Endothelial cell of umbilical vein (primary cell): ENCODE data around the gene ADAMTS17. TPM values are rescaled to one million over a fixed set of nuclear protein-coding genes. Genes with fewer than 3 reads are reported as not detected.

Experiments
- BruUV-seq: library from RNA; stranded (reverse); fragments of 400-500 nt; replicated peaks from 2 replicates; lab custom pipeline; 2021; lab: Mats Ljungman, UMichigan
- CTCF ChIA-PET: fragments of 300-600, 350-600 bp; sonication (Branson Sonifier 250); formaldehyde crosslinking; loops from one replicate; lab custom pipeline; 2021; ENCODE audit warnings: antibody characterized with exemption, inconsistent platforms; lab: Charles Lee
- POLR2A ChIA-PET: fragments of 300-600, 350-600 bp; sonication (Branson Sonifier 250); formaldehyde crosslinking; loops from one replicate; lab custom pipeline; 2021; ENCODE audit warnings: antibody characterized with exemption, inconsistent platforms; lab: Charles Lee
- DNase-seq: peaks from one replicate; pipeline ENCODE4 v3.0.0-alpha.2; 2011; ENCODE audit warnings: low read depth, low spot score
- FAIRE-seq: peaks from 2 replicates; lab custom pipeline; 2011; peaks lifted over from hg19 to GRCh38; lab: Jason Lieb, UNC
- H2AFZ ChIP-seq: 2 replicates; pipeline ENCODE4 v1.6.0; 2012; ENCODE audit warnings: low read depth, low read length, control low read depth, inconsistent platforms
- H3K27ac ChIP-seq: 2 replicates; pipeline ENCODE4 v1.5.1; 2011; ENCODE audit warnings: low read depth, mild to moderate bottlenecking, control low read depth, low read length, moderate library complexity; ENCODE audit not compliant: insufficient read depth
- H3K27me3 ChIP-seq, 2 experiments: 2 replicates each; pipeline versions ENCODE4 v1.6.0 to v1.6.1; 2011; ENCODE audit warnings: low read length in 2 of 2, mixed read lengths in 1 of 2; ENCODE audit not compliant: control insufficient read depth in 2 of 2, insufficient read depth in 2 of 2
- H3K36me3 ChIP-seq, 2 experiments: 2 replicates in 1 of 2; 3 replicates in 1 of 2; pipeline ENCODE4 v1.5.1; 2011; ENCODE audit warnings: low read length in 2 of 2, mild to moderate bottlenecking in 1 of 2, moderate library complexity in 1 of 2; ENCODE audit not compliant: control insufficient read depth in 2 of 2, insufficient read depth in 2 of 2; ENCODE audit errors: extremely low read depth in 1 of 2
- H3K4me1 ChIP-seq: 3 replicates; pipeline ENCODE4 v1.5.1; 2011; ENCODE audit warnings: mild to moderate bottlenecking, low read length; ENCODE audit not compliant: control insufficient read depth, insufficient read depth; ENCODE audit errors: extremely low read depth
- H3K4me2 ChIP-seq: 2 replicates; pipeline ENCODE4 v1.6.1; 2011; ENCODE audit warnings: low read length, control low read depth, mixed read lengths; ENCODE audit not compliant: insufficient read depth
- H3K4me3 ChIP-seq, 3 experiments: fragments of 200-600 bp in 1 of 3; sonication (generic), shearing (Covaris generic) in 1 of 3; replicated peaks in 1 of 3; 2 replicates each; pipeline ENCODE4 v1.5.1; 2011 to 2016; ENCODE audit warnings: control low read depth in 3 of 3, low read length in 3 of 3, mild to moderate bottlenecking in 2 of 3, inconsistent platforms in 1 of 3, low read depth in 1 of 3, moderate library complexity in 1 of 3; ENCODE audit not compliant: insufficient read depth in 1 of 3
- H3K79me2 ChIP-seq: 2 replicates; pipeline ENCODE4 v1.6.0; 2012; ENCODE audit warnings: low read length, inconsistent platforms; ENCODE audit not compliant: control insufficient read depth, insufficient read depth
- H3K9ac ChIP-seq: replicated peaks from 2 replicates; pipeline ENCODE3; 2011; ENCODE audit warnings: low read length, control low read depth; ENCODE audit not compliant: insufficient read depth; ENCODE audit errors: extremely low read depth
- H3K9me1 ChIP-seq: replicated peaks from 3 replicates; pipeline ENCODE4 v1.6.0; 2011; ENCODE audit warnings: mild to moderate bottlenecking, low read length; ENCODE audit not compliant: control insufficient read depth, insufficient read depth; ENCODE audit errors: extremely low read depth
- H3K9me3 ChIP-seq: replicated peaks from 2 replicates; pipeline ENCODE4 v1.5.1; 2012; ENCODE audit warnings: low read length, inconsistent platforms; ENCODE audit not compliant: control insufficient read depth, insufficient read depth
- H4K20me1 ChIP-seq: replicated peaks from 2 replicates; pipeline ENCODE3; 2011; ENCODE audit warnings: mild to moderate bottlenecking, low read length; ENCODE audit not compliant: control insufficient read depth, insufficient read depth; ENCODE audit errors: extremely low read depth
- CTCF ChIP-seq, 2 donors: IDR thresholded peaks; 1 replicate in 1 of 2; 2 replicates in 1 of 2; pipeline ENCODE4 v1.5.1; 2011; ENCODE audit warnings: low read length in 2 of 2, mild to moderate bottlenecking in 2 of 2, moderate library complexity in 2 of 2, control low read depth in 1 of 2, inconsistent platforms in 1 of 2, low read depth in 1 of 2; ENCODE audit not compliant: insufficient read depth in 1 of 2; ENCODE audit errors: extremely low read depth in 1 of 2
- EZH2 ChIP-seq: IDR thresholded peaks from 2 replicates; pipeline ENCODE4 v1.6.1; 2012; ENCODE audit warnings: borderline replicate concordance, low read depth, mild to moderate bottlenecking, moderate library complexity, low read length, inconsistent platforms; ENCODE audit not compliant: severe bottlenecking
- FOS ChIP-seq: IDR thresholded peaks from 2 replicates; pipeline ENCODE4 v1.6.1; 2011; ENCODE audit warnings: mild to moderate bottlenecking, low read length, moderate library complexity, borderline replicate concordance; ENCODE audit not compliant: insufficient read depth
- JUN ChIP-seq: IDR thresholded peaks from 2 replicates; pipeline ENCODE4 v1.6.1; 2011; ENCODE audit warnings: borderline replicate concordance, low read depth; ENCODE audit not compliant: insufficient read length, insufficient read depth
- POLR2A ChIP-seq: IDR thresholded peaks from 2 replicates; pipeline ENCODE4 v1.6.1; 2012; ENCODE audit warnings: low read depth, mild to moderate bottlenecking, control low read depth, low read length
- POLR2AphosphoS5 ChIP-seq: IDR thresholded peaks from 2 replicates; pipeline ENCODE4 v1.6.1; 2012; ENCODE audit warnings: low read depth, mild to moderate bottlenecking, control low read depth, low read length, moderate library complexity; ENCODE audit not compliant: insufficient read depth
- dilution Hi-C: fragments of 300-500 bp; cut with MboI; formaldehyde crosslinking; loops from one replicate; pipeline ENCODE4 v1.15.0; 2019; ENCODE audit warnings: low sequenced_read_pairs; ENCODE audit not compliant: extremely low pct_ligation_motif_present
- intact Hi-C: fragments of 100-400 bp; cut with micrococcal nuclease; formaldehyde crosslinking; loops from one replicate; pipeline ENCODE4 v1.10.0; 2022
- polyA plus RNA-seq, 4 experiments: library from polyadenylated mRNA; depleted of rRNA in 3 of 4; stranded (reverse) in 3 of 4; unstranded in 1 of 4; fragments of >200 nt; gene quantifications; 2 replicates each; pipeline versions ENCODE4 v1.2.1 to v1.2.3, GENCODE V29; 2011 to 2012; ENCODE audit warnings: missing spikeins in 1 of 4
- total RNA-seq: library from RNA; stranded (reverse); gene quantifications from 2 replicates; pipeline ENCODE4 v1.2.3, GENCODE V29; 2021

ADAMTS17 gene
- total and polyA plus RNA-seq, 2 donors (not counting 3 experiments of a cell fraction or from before 2014, with no cell fraction given) = 0.12 TPM; not detected in 1

GRCh38 chr15:100020189-100020588, 321.6 kb downstream of the ADAMTS17 start:
- FAIRE-seq = no peak
- Histone ChIP-seq H3K4me3 (no peak overlapping the region), H3K4me2 (no peak overlapping the region), H3K79me2 (no peaks in the 10 kb centered on the region), H2AFZ (no peak overlapping the region), H3K27ac (no peak overlapping the region), H3K27me3 (no peaks in the 10 kb centered on the region), H3K9me3 (no peaks in the 10 kb centered on the region), H3K4me1 (no peaks in the 10 kb centered on the region), H3K9ac (no peak overlapping the region), H3K9me1 (no peaks in the 10 kb centered on the region), H3K36me3 (no peaks in the 10 kb centered on the region), H4K20me1 (no peaks in the 10 kb centered on the region)
- CTCF ChIA-PET = no interaction called here
- intact Hi-C loops (no loop called here), dilution Hi-C loops (no loop called here)
- BruUV-seq = no TSS peak
- POLR2A ChIA-PET = no interaction called here
- DNase-seq = no peak
- no peak for TF ChIP-seq JUN
- TF ChIP-seq EZH2 = no peak

GRCh38 chr15:100019601-100020000, 322.2 kb downstream of the ADAMTS17 start:
- DNase-seq (no peak), FAIRE-seq (no peak)
- Histone ChIP-seq H3K36me3 (no peaks in the 10 kb centered on the region), H3K4me1 (no peaks in the 10 kb centered on the region), H3K27me3 (no peaks in the 10 kb centered on the region), H4K20me1 (no peaks in the 10 kb centered on the region), H2AFZ (no peak overlapping the region), H3K79me2 (no peaks in the 10 kb centered on the region), H3K9me1 (no peaks in the 10 kb centered on the region), H3K27ac (no peak overlapping the region), H3K9me3 (no peaks in the 10 kb centered on the region), H3K9ac (no peak overlapping the region), H3K4me3 (no peak overlapping the region), H3K4me2 (no peak overlapping the region)
- dilution Hi-C loops (no loop called here), intact Hi-C loops (no loop called here)
- POLR2A ChIA-PET = no interaction called here
- TF ChIP-seq POLR2A = no peak
- TF ChIP-seq CTCF (IDR thresholded peaks at IDR 0.05; ENCODE audit: extremely low read depth in 1 of 2, insufficient read depth in 1 of 2, low read depth in 1 of 2, low read length in 2 of 2) = no peak
- TF ChIP-seq FOS = no peak
- TF ChIP-seq POLR2AphosphoS5 = no peak
- CTCF ChIA-PET = no interaction called here
- no TSS peak for BruUV-seq
